Fibroblast of skin of scalp (primary cell): ENCODE data around the gene ATG2A. TPM values are rescaled to one million over a fixed set of nuclear protein-coding genes. Genes with fewer than 3 reads are reported as not detected.

Experiments
- DNase-seq: peaks from one replicate; pipeline ENCODE4 v3.0.0-alpha.2; 2013
- polyA plus RNA-seq, 2 experiments: library from polyadenylated mRNA; unstranded; fragments of 120-200 nt; gene quantifications; one replicate each; pipeline ENCODE4 v1.2.1, GENCODE V29; 2013; ENCODE audit not compliant: insufficient read length in 2 of 2

The ATG2A gene
- 11.7 TPM for polyA plus RNA-seq (2013, experiment 1 of 2; ENCODE audit: insufficient read length)
- 11.6 TPM for polyA plus RNA-seq (2013, experiment 2 of 2; ENCODE audit: insufficient read length)

GRCh38 chr11:64916775-64917662 is at the start of gene ATG2A:
Gene ATG2A, minus strand, starts transcription at chr11:64917209. Its CDS starts 74 bp downstream, at chr11:64917135.
- peak; percentile 100 for DNase-seq

DNA sequence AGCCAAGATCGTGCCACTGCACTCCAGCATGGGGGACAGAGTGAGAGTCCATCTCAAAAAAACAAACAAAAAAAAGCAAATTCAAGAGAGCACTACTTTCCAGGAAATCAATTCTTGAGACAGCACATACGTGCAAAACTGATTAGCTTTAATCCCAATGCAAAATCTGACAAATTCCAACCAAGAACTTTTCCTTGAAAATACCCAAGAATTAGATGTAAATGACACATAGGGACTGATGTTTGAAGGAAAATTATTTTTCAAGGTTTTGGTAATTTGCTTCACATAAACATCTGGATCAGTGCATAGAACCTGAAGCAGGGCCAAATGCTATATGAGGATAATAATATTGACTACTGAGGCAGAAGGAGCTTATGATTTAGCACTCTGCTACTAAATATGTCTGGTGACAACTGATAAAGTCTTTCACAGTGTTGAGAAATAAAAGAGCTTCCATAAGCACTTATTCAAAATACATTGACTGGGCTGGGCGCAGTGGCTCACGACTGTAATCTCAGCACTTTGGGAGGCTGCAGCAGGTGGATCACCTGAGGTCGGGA is 46.1 kb upstream of the ATG2A start:
- no peak for DNase-seq

GRCh38 chr11:64960719-64961118 is 43.7 kb upstream of the ATG2A start:
- DNase-seq = no peak

DNA sequence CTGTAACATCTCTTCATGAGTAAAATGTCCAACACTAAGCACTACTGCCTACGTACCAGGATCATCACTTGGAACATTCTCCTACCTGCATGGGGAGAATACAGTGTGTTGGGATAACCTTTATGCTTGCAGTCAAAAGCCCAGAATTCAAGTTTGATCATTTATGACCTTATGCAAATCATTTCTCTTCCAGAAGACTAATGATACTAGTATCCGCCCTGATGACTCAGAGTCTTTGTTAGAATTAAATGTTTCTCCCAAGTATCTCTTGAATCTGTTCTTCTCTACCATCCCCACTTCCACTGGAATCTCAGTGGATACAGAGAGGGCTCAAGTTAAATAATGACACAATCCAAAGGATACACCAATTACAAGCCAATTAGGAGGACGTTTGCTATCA is 42.5 kb upstream of the ATG2A start:
- DNase-seq = no peak

- DNase-seq = no peak
Observed at GRCh38 chr11:64954201-64954600, 37.2 kb upstream of the ATG2A start.

DNA sequence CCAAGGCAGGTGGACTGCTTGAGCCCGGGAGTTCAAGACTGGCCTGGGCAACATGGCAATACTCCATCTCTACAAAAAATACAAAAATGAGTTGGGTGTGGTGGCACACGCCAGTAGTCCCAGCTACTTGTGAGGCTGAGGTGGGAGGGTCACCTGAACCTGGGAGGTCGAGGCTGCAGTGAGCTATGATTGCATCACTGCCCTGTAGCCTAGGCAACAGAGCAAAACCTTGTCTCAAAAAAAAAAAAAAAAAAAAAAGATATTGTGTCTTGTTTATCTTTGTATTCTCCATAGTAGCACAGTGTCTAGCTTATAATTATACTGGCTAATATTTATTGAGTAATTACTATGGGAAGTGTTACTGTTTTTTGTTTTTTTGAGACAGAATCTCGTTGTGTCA is 34.5 kb upstream of the ATG2A start:
- no peak for DNase-seq

DNA sequence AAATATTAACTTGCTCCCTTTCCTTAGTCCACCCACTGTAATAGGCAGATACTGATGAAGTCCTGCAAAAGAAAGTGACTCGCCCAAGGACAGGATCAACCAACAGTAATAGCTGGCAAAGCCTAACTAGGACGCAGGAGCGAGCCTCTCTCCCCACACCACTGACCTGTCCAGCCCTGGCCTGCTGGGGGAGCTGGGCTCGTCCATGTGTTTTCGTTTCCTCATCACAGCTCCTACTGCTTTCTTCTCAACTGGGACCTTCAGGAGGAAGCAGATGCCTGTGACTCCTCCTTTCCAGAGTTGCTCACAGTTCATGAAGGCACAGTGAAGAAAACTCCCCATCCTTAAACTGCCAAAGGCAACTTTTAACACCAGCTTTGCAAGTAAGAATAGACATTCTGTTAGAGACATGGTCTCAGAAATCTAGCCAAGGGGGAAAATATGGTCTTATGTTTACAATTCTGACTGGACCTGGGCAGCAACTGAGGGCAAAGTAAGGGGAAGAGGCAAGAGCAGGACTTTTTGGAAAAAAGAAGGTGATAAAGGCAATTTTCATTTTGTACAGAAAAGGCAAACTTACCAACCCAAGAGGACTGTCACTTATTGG is 30.3 kb upstream of the ATG2A start:
- DNase-seq = no peak

DNA sequence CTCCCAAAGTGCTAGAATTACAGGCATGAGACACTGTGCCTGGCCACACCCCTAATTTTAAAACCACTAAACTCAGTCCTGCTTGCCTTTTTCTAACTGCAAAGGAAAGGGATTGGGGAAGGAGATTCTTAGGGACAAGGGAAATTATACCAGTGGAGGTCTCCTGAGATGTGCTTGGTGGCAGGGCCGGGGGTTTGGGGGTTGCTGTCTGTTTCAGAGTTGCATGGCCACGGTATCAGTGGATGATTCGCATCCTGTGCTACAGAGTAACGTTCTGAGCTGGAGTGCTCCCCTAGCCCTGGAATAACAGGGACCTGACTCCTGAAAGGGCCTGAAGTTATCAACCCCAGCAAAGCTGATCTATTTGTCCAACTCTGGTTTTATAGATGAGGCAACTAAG is 19.5 kb upstream of the ATG2A start:
- DNase-seq = no peak

GRCh38 chr11:64935359-64936081 is 18.5 kb upstream of the ATG2A start, which contains the start of gene GPHA2:
Gene GPHA2, minus strand, starts transcription at chr11:64935893. Its CDS starts 433 bp downstream, at chr11:64935460.
- peak; percentile 39 for DNase-seq

GRCh38 chr11:64934682-64935358 is 17.8 kb upstream of the ATG2A start:
- DNase-seq = no peak

- DNase-seq = no peak
Observed at GRCh38 chr11:64933935-64934681, 17.1 kb upstream of the ATG2A start.

DNA sequence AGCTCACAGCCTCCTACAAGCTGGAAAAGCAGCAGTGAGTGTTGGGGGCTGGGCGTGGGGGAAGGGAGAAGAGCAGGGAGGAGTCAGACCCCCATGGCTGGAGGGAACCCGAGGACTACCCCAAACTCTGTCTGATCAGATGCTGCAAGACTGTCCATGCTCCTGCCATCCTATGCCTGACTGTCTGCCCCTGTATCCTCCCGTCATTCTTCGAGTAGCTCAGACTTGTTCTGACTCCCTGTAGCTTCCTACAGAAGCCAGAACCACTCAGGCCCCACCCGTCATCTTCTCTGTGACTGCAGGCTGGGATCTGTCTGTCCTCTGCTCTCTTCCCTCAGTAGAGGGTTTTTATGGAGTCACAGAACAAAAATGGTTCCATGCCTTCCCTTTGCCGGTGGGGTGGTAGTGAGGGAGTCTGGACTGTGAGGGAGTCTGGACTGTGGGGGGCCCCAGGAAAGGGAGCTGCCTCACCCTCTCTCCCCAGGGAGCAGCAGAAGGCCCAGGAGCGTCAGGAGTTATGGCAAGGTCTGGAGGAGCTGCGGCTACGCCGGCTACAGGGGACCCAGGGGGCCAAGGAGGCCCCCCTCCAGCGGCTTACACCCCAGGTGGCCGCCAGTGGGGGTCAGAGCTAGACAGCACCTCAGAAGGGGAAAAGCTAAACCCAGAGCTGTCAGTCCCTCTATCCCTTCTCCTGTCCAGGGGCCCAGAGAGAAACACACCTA is 16.4 kb upstream of the ATG2A start:
- no peak for DNase-seq

GRCh38 chr11:64932324-64932723 is 15.3 kb upstream of the ATG2A start:
- DNase-seq = no peak

DNA sequence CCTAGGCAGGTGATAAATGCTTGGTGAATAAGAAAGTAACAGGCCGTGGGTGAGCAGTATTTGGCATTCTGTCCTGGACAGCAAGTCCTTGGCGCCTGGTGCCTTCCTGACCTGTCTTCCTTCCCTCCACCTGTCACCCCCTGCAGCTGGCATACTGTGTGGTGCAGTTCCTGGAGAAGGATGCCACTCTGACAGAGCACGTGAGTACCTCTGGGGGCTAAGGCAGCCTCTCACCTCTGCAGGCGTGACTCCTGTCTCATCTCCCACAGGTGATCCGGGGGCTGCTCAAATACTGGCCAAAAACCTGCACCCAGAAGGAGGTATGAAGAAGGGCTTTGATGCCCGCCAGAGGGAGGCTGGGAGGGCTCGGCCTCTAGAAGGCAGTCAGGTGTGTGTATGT is 14.3 kb upstream of the ATG2A start:
- no peak for DNase-seq

- no peak for DNase-seq
Observed at GRCh38 chr11:64930340-64930739, 13.3 kb upstream of the ATG2A start.

- no peak for DNase-seq
Observed at GRCh38 chr11:64929625-64930024, 12.6 kb upstream of the ATG2A start.

DNA sequence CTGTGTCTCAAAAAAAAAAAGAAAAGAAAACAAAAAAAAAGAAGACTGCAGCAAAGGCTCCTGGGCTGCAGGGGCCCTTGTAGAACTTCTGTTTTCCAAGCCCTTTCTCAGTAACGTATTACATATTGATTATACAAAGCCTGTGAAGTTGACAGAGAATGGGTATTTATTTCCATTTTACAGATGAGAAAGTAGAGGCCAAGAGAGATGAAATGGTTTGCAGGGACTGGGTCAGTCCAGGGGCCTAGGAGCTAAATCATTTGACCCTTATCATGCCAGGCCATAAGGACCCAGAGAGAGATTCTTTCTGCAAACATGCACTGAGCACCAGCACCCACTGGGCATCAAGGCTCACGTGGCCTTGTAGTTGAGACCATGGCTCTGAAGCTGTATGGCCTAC is 11.9 kb upstream of the ATG2A start:
- no peak for DNase-seq

- no peak for DNase-seq
Observed at GRCh38 chr11:64926689-64927088, 9.7 kb upstream of the ATG2A start.

DNA sequence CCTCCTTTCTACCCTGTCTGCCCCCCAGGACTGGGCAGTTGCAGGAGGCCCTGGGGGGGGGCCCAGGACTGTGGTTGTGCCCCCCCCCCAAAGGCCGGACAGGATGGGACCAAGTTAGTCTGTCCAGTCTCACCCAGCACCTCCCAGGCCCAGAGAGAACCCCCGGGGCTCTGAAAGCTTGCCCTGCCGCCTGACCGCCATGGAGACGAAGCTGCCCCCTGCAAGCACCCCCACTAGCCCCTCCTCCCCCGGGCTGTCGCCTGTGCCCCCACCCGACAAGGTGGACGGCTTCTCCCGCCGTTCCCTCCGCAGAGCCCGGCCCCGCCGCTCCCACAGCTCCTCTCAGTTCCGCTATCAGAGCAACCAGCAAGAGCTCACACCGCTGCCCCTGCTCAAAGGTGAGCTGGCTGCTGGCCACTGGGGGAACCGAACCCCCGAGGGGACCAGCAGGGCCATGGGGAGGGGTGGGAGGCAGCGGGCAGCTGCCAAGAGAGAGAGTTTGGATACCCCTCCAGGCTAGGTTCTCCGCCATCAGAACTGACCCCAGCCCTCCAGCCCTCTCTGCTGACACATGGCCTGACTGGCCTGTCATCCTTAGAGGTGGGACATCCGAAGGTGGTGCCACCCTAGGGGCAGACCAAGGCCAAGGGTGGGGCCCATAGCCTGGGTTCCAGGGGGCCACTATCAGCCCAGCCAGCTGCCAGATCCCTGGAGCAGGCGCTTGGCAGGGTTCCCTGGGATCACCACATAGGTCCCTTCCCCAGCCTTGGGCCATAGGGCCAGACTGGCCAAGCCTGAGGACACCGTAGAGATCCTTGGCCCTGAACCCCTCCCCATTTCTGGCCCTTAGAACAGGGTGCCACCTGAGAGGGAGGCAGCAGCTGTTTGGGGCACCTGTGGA is 8.8 kb upstream of the ATG2A start:
- DNase-seq = no peak

GRCh38 chr11:64924910-64925284 is 7.9 kb upstream of the ATG2A start:
- no peak for DNase-seq
